SJSA1 (cell line): ENCODE data around the gene TBL1X. TPM values are rescaled to one million over a fixed set of nuclear protein-coding genes. Genes with fewer than 3 reads are reported as not detected.
A peak's percentile ranks its signal among the peaks of the same experiment; 100 is the strongest.

Source experiments
- DNase-seq, 2 experiments: peaks; one replicate each; pipeline ENCODE4 v3.0.0-alpha.2; 2015 to 2020; ENCODE audit warnings: low spot score in 2 of 2, low read depth in 1 of 2
- H3K27ac ChIP-seq: fragments of 250-450 bp; sonication (Bioruptor Pico); 2 replicates; pipeline ENCODE4 v1.5.1; 2020; ENCODE audit warnings: mild to moderate bottlenecking, moderate library complexity
- H3K27me3 ChIP-seq: fragments of 250-450 bp; sonication (Bioruptor Pico); replicated peaks from 2 replicates; pipeline ENCODE4 v1.5.1; 2020; ENCODE audit warnings: mild to moderate bottlenecking, moderate library complexity
- H3K36me3 ChIP-seq: fragments of 250-450 bp; sonication (Bioruptor Pico); 2 replicates; pipeline ENCODE4 v1.5.1; 2020; ENCODE audit warnings: mild to moderate bottlenecking
- H3K4me1 ChIP-seq: fragments of 250-450 bp; sonication (Bioruptor Pico); replicated peaks from 2 replicates; pipeline ENCODE4 v1.6.1; 2021; ENCODE audit warnings: mild to moderate bottlenecking
- H3K4me3 ChIP-seq: fragments of 250-450 bp; sonication (Bioruptor Pico); 2 replicates; pipeline ENCODE4 v1.5.1; 2020; ENCODE audit warnings: mild to moderate bottlenecking
- H3K9me3 ChIP-seq: fragments of 250-450 bp; sonication (Bioruptor Pico); replicated peaks from 2 replicates; pipeline ENCODE4 v1.5.1; 2020; ENCODE audit warnings: mild to moderate bottlenecking
- total RNA-seq: library from RNA; depleted of rRNA; stranded (reverse); fragments of >200 nt; shearing (Covaris generic); gene quantifications from 2 replicates; pipeline ENCODE4 v1.2.3, GENCODE V29; 2014

The TBL1X gene
- total RNA-seq, 1 experiment from 2014 or later, result 21.4 TPM

DNA sequence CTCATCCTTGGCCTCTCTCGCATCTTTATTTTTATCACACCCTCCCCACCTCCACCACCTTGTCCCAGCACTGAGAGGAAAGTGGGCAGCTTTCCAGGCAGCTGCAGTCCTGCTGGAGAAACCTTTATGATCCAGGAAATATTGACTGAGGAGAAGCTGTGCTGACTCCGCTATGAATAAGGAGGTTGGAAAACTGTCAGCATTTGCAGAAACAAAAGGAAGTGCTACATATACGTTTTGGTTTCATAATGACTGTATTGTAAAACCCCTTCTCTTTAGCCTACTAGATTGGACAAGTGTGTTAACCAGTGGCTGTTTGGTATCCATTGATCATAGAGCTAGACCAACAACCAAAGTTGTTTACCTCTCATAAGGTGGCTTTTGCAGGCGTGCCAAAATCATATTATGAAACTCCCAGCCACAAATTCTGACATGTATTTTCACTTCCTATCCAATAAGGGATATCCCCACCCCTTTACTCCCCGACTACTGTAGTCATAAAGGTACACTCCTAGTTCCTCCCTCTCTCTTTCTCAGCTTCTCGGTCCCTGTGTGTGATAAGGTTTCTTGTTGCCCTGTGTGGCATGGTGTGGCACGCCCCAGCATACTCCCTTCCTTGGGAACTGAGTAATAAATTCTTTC is 212.4 kb downstream of the TBL1X start:
- no peaks in the 10 kb centered on the region for H3K27me3 ChIP-seq
- no peaks in the 10 kb centered on the region for H3K9me3 ChIP-seq
- no peak overlapping the region for H3K4me3 ChIP-seq
- H3K4me1 ChIP-seq, result peaks cover 8% of the 10 kb centered on the region
- 0 out of 2 replicates have a peak, but pooled peaks cover 3% of the 10 kb centered on the region for H3K36me3 ChIP-seq
- H3K27ac ChIP-seq, result no peak overlapping the region
- DNase-seq, result no peak

DNA sequence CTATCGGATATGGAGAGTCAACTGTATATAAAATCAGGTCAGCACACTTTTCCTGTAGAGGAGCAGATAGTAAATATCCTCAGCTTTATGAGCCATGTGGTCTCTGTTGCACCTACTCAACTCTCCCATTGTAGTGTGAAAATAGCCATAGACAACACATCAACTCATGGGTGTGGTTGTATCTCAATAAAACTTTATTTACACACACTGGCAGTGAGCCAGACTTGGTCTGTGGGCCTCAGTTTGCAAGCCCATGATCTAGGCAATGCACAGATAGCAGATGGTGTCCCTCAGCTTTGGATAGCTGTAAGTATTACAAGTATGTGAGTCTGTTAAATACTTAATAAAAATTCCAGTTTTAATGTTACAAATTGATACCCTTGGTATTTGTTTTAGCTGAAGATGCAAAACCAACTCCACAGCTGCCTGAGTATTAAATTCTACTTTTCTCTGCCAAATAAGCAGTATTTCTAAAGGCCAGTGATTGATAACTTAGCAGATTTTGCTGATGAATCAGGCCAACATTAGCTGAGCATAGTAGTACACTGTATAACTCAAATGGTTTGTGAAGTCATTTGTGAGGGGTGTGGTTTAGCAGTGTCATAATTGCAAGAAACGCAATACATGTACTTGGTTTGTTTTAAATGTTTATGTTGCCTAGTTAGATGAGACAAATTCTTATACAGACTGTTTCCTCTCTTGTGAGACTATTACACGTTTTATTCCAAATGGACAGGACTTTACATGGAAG is 213.5 kb downstream of the TBL1X start:
- Histone ChIP-seq H3K36me3 (0 out of 2 replicates have a peak, but pooled peaks cover 3% of the 10 kb centered on the region), H3K27ac (no peak overlapping the region), H3K4me1 (peaks cover 8% of the 10 kb centered on the region), H3K4me3 (no peak overlapping the region), H3K9me3 (no peaks in the 10 kb centered on the region), H3K27me3 (no peaks in the 10 kb centered on the region)
- DNase-seq, result no peak

DNA sequence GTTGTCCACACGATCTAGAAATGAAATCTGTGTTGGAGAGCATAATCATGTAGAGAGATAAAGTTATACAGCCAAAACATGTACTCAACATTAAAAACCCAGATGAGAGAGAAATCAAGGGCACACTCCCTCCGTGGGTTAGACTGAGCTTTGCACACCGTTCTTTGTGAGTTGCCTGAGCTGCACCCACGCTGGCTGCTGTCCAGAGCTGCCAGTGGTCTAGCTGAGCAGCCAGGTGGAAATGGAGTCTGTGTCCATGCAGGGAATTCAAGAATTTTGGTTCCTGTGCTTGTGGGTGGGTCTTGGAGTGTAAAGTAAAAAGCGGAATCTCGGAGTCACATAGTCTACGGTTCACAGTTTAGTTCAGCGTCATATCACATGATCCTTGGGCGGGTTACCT is 216.2 kb downstream of the TBL1X start:
- DNase-seq, result no peak
- Histone ChIP-seq H3K27me3 (no peaks in the 10 kb centered on the region), H3K27ac (no peak overlapping the region), H3K4me1 (peaks cover 8% of the 10 kb centered on the region), H3K4me3 (no peak overlapping the region), H3K36me3 (0 out of 2 replicates have a peak, but pooled peaks cover 3% of the 10 kb centered on the region), H3K9me3 (no peaks in the 10 kb centered on the region)

DNA sequence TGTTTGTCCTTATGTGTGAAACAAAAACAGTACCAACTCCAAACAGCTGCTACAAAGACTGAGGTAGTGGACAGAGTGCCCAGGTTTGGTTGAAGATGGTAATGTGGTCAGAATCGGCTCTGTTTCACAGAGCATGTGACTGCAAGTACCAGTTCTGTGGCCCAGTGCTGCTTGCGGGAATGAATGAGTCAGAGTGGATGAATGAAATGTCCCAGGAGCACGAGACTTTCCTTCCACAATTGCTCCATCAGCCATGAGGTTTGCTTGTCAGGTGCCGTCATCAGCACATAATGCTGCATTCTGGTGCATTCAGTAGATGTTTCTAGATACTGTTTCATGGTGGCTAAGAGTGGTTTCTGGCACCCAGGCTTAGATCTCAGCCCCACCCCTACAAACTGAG is 216.6 kb downstream of the TBL1X start:
- Histone ChIP-seq H3K9me3 (no peaks in the 10 kb centered on the region), H3K27ac (no peak overlapping the region), H3K27me3 (no peaks in the 10 kb centered on the region), H3K36me3 (0 out of 2 replicates have a peak, but pooled peaks cover 3% of the 10 kb centered on the region), H3K4me3 (no peak overlapping the region), H3K4me1 (peaks cover 8% of the 10 kb centered on the region)
- no peak for DNase-seq

DNA sequence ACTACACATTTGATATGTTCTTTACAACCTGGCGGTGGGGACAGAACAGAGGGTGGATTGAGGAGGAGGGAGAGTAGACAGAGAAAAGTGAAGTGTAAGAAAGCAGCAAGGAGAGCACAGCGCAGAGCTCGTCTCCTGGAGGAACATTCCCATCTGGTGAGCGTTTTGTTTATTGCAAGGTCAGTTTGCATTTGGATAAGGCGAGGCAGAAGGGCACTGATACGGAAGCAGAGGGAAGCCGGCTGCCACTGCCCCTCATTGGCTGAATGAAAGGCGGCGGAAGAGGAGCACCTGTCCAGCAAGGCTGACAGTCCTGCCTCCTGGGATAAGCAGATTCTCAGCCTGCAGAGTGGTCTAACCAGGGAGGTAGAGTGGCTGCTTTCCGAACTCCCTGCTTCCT is 217.6 kb downstream of the TBL1X start:
- no peak overlapping the region for H3K4me3 ChIP-seq
- peak in 1 of 2 experiments; percentile 18 for DNase-seq
- no peaks in the 10 kb centered on the region for H3K9me3 ChIP-seq

DNA sequence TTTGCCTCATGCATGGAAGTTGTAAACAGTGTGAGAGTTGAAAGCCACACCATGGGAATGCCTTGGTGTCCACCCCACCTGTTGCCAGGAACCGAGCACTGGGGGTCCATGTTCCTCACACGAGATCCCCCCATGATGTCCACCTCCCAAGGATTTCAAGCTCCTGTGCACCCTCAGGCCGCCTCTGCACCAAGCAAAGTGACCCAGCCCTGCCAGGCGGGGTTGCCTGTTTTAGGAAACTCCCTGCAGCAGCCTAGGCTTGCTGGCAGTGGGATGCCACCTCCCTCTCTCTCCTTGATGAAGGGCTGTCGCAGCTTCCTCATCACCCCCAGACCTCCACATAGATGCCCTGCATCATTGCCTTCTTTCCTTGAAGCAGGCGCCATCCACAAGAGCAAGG is 218.0 kb downstream of the TBL1X start:
- H3K27ac ChIP-seq, result no peak overlapping the region
- no peaks in the 10 kb centered on the region for H3K27me3 ChIP-seq
- DNase-seq, result no peak
- H3K4me1 ChIP-seq, result peaks cover 8% of the 10 kb centered on the region
- H3K9me3 ChIP-seq, result no peaks in the 10 kb centered on the region
- H3K4me3 ChIP-seq, result no peak overlapping the region
- 0 out of 2 replicates have a peak, but pooled peaks cover 3% of the 10 kb centered on the region for H3K36me3 ChIP-seq

More for the DNA sequence above, 217.6 kb downstream of the TBL1X start:
- 0 out of 2 replicates have a peak, but pooled peaks cover 3% of the 10 kb centered on the region for H3K36me3 ChIP-seq
- no peaks in the 10 kb centered on the region for H3K27me3 ChIP-seq
- H3K4me1 ChIP-seq, result peaks cover 8% of the 10 kb centered on the region
- H3K27ac ChIP-seq, result no peak overlapping the region

DNA sequence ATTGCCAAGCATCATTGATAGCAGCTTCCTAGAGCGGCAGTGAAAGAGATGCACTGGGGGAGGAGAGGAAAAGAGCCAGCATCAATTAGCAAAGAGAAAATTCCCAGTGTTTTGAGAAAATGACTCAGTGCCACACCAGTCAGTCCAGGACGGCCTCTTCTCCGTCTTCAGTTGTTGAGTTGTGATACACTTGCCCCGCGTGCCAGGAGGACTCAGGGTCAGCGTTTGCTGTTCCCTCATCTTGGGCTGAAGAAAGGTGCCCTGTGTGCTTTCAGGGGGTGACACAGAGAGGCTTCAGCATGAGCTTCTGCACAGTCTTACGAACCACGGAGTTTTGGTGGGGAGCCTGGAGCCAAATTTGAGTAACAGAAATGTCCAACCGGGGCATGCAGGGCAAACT is 218.5 kb downstream of the TBL1X start:
- no peak overlapping the region for H3K4me3 ChIP-seq
- no peak for DNase-seq

DNA sequence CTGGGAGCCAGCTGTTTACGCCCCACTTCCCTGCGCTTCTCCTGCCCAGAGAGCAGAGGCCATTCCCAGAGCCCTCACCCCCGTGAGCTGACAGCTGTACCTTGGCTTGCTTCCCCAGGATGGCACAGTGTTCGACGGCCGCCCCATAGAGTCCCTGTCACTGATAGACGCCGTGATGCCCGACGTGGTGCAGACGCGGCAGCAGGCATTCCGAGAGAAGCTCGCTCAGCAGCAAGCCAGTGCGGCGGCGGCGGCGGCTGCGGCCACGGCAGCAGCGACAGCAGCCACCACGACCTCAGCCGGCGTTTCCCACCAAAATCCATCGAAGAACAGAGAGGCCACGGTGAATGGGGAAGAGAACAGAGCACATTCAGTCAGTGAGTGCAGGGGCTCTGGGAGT is 223.0 kb downstream of the TBL1X start:
- no peak overlapping the region for H3K4me3 ChIP-seq
- H3K27ac ChIP-seq, result no peak overlapping the region
- no peaks in the 10 kb centered on the region for H3K27me3 ChIP-seq
- H3K9me3 ChIP-seq, result no peaks in the 10 kb centered on the region
- no peak for DNase-seq
- no peaks in the 10 kb centered on the region for H3K4me1 ChIP-seq
- no peaks in the 10 kb centered on the region for H3K36me3 ChIP-seq

More for the DNA sequence above, 218.5 kb downstream of the TBL1X start:
- Histone ChIP-seq H3K36me3 (no peaks in the 10 kb centered on the region), H3K9me3 (no peaks in the 10 kb centered on the region), H3K27me3 (no peaks in the 10 kb centered on the region), H3K4me1 (peaks cover 8% of the 10 kb centered on the region), H3K27ac (no peak overlapping the region)

DNA sequence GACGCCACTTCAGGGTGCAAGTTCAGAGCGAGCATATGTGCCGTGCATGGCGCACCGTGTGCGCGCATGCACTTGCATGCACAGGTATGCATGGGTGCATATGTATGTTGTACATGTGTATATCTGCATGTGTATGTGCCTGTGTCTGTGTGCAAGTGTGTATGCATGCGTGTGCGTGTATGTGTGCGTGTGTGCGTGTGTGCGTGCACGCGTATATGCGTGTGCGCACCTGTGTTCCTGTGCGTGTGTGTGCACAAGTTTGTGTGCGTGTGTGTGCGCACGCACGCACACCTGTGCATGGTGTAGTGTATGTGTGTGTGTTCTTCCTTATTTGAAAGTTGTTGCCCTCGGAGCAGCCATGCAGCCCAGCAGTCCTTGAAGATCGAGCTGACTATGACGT is 224.0 kb downstream of the TBL1X start:
- DNase-seq, result no peak
- no peak overlapping the region for H3K27ac ChIP-seq
- H3K36me3 ChIP-seq, result no peaks in the 10 kb centered on the region
- no peaks in the 10 kb centered on the region for H3K4me1 ChIP-seq
- no peaks in the 10 kb centered on the region for H3K27me3 ChIP-seq
- no peaks in the 10 kb centered on the region for H3K9me3 ChIP-seq
- no peak overlapping the region for H3K4me3 ChIP-seq

DNA sequence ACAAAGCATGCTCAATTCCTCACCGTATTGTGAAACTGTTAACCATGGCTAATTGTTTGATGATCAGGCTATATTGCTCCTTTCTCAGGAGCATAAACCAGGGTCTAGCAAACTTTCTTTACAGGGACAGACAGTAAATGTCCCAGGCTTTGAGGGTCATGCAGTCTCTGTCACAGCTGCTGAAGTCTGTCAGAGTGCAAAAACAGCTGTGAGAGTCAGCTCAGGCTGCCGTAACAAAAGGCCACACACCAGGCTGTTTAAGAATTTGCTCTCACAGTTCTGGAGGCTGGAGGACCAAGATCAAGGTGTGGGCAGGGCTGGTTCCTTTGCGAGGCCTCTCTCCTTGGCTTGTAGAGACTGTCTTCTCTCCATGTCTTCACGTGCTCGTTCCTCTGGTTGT is 225.2 kb downstream of the TBL1X start:
- no peak for DNase-seq
- Histone ChIP-seq H3K27ac (no peak overlapping the region), H3K9me3 (no peaks in the 10 kb centered on the region), H3K36me3 (no peaks in the 10 kb centered on the region), H3K27me3 (no peaks in the 10 kb centered on the region), H3K4me3 (no peak overlapping the region), H3K4me1 (no peaks in the 10 kb centered on the region)

DNA sequence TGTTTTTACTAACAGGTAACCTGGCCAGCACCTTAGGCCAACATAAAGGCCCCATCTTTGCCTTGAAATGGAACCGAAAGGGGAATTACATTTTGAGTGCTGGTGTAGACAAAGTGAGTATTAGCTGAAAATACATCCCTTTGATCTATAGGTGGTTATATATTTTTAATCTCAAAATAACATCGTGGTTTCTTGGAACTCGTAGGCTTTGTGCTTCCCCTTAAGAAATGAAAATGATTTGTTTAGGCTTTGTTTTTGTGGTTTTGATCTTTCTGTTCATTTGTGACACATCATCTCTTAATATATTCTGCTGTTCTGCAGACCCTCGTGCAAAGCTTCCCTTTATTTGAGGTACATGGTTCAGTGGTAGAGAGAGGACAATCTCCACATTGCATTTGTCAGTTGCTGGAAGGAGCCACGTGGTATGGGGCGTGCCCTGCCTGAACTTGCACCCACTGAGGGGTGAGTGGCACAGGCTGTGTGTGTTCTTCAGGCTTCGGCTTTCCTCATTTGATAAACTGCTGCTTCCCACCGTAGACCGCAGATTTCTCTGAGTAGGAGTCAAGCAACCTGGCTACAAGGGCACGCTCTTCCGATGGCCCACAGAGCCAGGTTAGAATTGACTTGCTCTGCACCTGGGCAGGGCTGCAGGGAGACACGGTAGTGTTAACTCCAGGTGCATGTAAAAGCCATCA is 228.6 kb downstream of the TBL1X start:
- Histone ChIP-seq H3K36me3 (0 out of 2 replicates have a peak, but pooled peaks cover 4% of the 10 kb centered on the region), H3K27ac (no peak overlapping the region), H3K4me3 (no peak overlapping the region), H3K9me3 (no peaks in the 10 kb centered on the region), H3K4me1 (no peaks in the 10 kb centered on the region), H3K27me3 (no peaks in the 10 kb centered on the region)
- DNase-seq, result no peak

DNA sequence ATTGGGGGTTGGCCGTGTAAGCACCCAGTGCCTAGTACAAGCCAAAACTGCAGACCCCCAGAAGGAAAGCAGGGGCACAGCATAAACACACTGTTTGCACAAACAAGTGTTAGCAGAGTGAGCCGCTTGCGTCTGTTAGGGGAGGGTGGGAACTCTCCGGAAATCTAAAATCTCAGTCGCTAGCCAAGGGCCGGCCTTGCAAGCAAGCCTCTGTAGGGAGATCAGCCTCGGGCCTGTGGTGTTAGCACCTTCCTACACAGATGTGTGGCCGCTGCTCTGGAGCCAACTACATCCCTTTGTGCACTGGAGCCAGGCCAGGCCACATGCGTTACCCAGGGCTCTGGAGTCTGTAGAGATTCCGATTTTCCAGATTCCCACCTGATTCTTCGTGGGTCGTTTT is 233.7 kb downstream of the TBL1X start:
- no peak overlapping the region for H3K27ac ChIP-seq
- no peaks in the 10 kb centered on the region for H3K9me3 ChIP-seq
- no peak overlapping the region for H3K4me3 ChIP-seq
- H3K4me1 ChIP-seq, result no peaks in the 10 kb centered on the region
- H3K36me3 ChIP-seq, result 0 out of 2 replicates have a peak, but pooled peaks cover 4% of the 10 kb centered on the region
- H3K27me3 ChIP-seq, result no peaks in the 10 kb centered on the region
- no peak for DNase-seq

DNA sequence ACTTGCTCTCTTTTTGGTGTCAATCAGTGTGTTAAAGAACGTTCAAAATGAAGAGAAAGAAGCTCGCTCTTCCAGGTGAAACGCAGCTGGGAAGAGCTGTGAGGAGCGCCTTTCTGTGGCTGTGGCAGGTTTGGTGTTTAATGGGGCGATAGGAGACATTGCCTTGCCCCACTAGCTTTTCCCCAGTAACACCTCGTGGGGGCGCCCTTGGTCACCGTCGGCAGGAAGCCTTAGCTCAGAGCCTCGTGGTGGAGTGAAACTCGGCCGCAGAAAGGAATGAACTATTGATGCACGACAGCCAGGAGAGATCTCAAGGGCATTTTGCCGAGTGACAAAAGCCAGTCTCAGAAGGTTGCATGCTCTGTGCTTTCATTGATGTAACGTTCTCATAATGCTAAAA is 235.7 kb downstream of the TBL1X start:
- DNase-seq, result no peak
- Histone ChIP-seq H3K4me3 (no peak overlapping the region), H3K27me3 (no peaks in the 10 kb centered on the region), H3K36me3 (no peaks in the 10 kb centered on the region; the same call in 1 of the 2 replicates), H3K9me3 (no peaks in the 10 kb centered on the region), H3K4me1 (no peaks in the 10 kb centered on the region), H3K27ac (no peak overlapping the region)

DNA sequence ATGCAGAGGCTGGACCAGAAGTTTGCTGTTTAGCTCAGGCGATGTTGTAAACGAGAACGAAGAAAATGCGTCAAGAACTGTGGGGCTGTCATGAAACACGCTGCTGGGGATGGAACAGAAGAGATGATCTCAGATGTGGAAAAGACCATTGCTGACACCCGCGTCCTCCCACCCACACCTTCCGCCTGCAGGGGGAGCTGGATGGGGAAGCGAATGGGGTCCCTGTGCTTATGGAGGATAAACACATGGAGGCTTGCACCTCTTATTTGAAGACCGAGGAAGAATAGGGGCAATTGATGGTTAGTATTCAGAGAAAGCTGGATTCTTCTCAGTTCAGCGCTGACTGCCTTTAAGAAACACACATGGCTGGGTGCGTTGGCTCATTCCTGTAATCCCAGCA is 236.9 kb downstream of the TBL1X start:
- no peak overlapping the region for H3K4me3 ChIP-seq
- no peaks in the 10 kb centered on the region for H3K4me1 ChIP-seq
- no peaks in the 10 kb centered on the region for H3K27me3 ChIP-seq
- H3K27ac ChIP-seq, result no peak overlapping the region
- no peaks in the 10 kb centered on the region for H3K9me3 ChIP-seq
- H3K36me3 ChIP-seq, result no peaks in the 10 kb centered on the region; the same call in 1 of the 2 replicates
- no peak for DNase-seq
